Liver (tissue), 9 donors: ENCODE data around the gene ABHD3. TPM values are rescaled to one million over a fixed set of nuclear protein-coding genes. Genes with fewer than 3 reads are reported as not detected.
"Not testable (repeated sequence)": the region's sequence is repeated elsewhere in the genome, so short reads cannot be mapped to it uniquely, and the experiment has no call there.

Experiments used
- DNase-seq: peaks from one replicate; pipeline ENCODE4 v3.0.0-alpha.2; 2017; ENCODE audit warnings: low spot score
- H3K27ac ChIP-seq, 2 donors: one replicate each; pipeline ENCODE4 v1.7.0; 2013; ENCODE audit warnings: inconsistent platforms in 2 of 2, low read length in 2 of 2, control low read depth in 1 of 2, low read depth in 1 of 2, mild to moderate bottlenecking in 1 of 2
- H3K27me3 ChIP-seq, 4 donors: one replicate each; pipeline versions ENCODE4 v1.6.1 to v1.7.0; 2013; ENCODE audit warnings: low read length in 3 of 4, inconsistent platforms in 1 of 4, mild to moderate bottlenecking in 1 of 4, moderate library complexity in 1 of 4; ENCODE audit not compliant: control insufficient read depth in 4 of 4, insufficient read depth in 4 of 4
- H3K36me3 ChIP-seq, 4 donors: one replicate each; pipeline versions ENCODE4 v1.6.1 to v1.7.0; 2013; ENCODE audit warnings: low read length in 3 of 4, mild to moderate bottlenecking in 3 of 4, low read depth in 1 of 4, moderate library complexity in 1 of 4; ENCODE audit not compliant: control insufficient read depth in 4 of 4, insufficient read depth in 3 of 4
- H3K4me1 ChIP-seq, 4 donors: one replicate each; pipeline versions ENCODE4 v1.6.1 to v1.7.0; 2013; ENCODE audit warnings: low read length in 3 of 4, mild to moderate bottlenecking in 3 of 4, moderate library complexity in 1 of 4; ENCODE audit not compliant: control insufficient read depth in 4 of 4, insufficient read depth in 4 of 4
- H3K4me3 ChIP-seq, 3 donors: one replicate each; pipeline versions ENCODE4 v1.6.1 to v1.7.0; 2013; ENCODE audit warnings: low read length in 3 of 3, control low read depth in 1 of 3, low read depth in 1 of 3, mild to moderate bottlenecking in 1 of 3
- H3K9ac ChIP-seq, 2 donors: one replicate each; pipeline ENCODE4 v1.7.0; 2013; ENCODE audit warnings: low read length in 2 of 2, mild to moderate bottlenecking in 2 of 2, moderate library complexity in 2 of 2, control low read depth in 1 of 2, low read depth in 1 of 2
- H3K9me3 ChIP-seq, 4 donors: one replicate each; pipeline versions ENCODE4 v1.6.1 to v1.7.0; 2013; ENCODE audit warnings: low read length in 3 of 4; ENCODE audit not compliant: control insufficient read depth in 4 of 4
- EGR1 ChIP-seq, 2 donors: IDR thresholded peaks; 2 replicates each; pipeline ENCODE4 v1.6.1; 2016 to 2018; ENCODE audit warnings: antibody characterized with exemption in 2 of 2, low read depth in 2 of 2
- FOXA1 ChIP-seq: IDR thresholded peaks from 2 replicates; pipeline ENCODE4 v1.6.1; 2016; ENCODE audit warnings: antibody characterized with exemption
- FOXA2 ChIP-seq: IDR thresholded peaks from 2 replicates; pipeline ENCODE4 v1.6.1; 2016; ENCODE audit warnings: antibody characterized with exemption
- HNF4A ChIP-seq, 2 donors: conservative IDR thresholded peaks; 2 replicates each; pipeline ENCODE4 v1.6.1; 2016; ENCODE audit warnings: antibody characterized with exemption in 2 of 2, mild to moderate bottlenecking in 2 of 2
- HNF4G ChIP-seq: IDR thresholded peaks from 2 replicates; pipeline ENCODE4 v1.6.1; 2016; ENCODE audit warnings: antibody characterized with exemption
- NR2F2 ChIP-seq: IDR thresholded peaks from 2 replicates; pipeline ENCODE4 v1.6.1; 2016; ENCODE audit warnings: antibody characterized with exemption
- RAD21 ChIP-seq, 2 donors: IDR thresholded peaks; 2 replicates each; pipeline ENCODE4 v1.6.1; 2016; ENCODE audit warnings: antibody characterized with exemption in 2 of 2, mild to moderate bottlenecking in 2 of 2
- SP1 ChIP-seq: IDR thresholded peaks from 2 replicates; pipeline ENCODE4 v1.6.1; 2018; ENCODE audit warnings: antibody characterized with exemption, mild to moderate bottlenecking
- TAF1 ChIP-seq: conservative IDR thresholded peaks from 2 replicates; pipeline ENCODE4 v1.6.1; 2016; ENCODE audit warnings: antibody characterized with exemption, mild to moderate bottlenecking
- YY1 ChIP-seq: IDR thresholded peaks from 2 replicates; pipeline ENCODE4 v1.6.1; 2016; ENCODE audit warnings: antibody characterized with exemption, mild to moderate bottlenecking
- WGBS: extraction: QIAGEN DNeasy Blood & Tissue Kit; methylation state at CpG from one replicate; pipeline ENCODE4 v1.1.7; 2013; 5-methylcytosine and 5-hydroxymethylcytosine counted together
- polyA plus RNA-seq, 2 donors: library from polyadenylated mRNA; stranded (reverse) in 1 of 2; unstranded in 1 of 2; fragments of 200-250 nt in 1 of 2; fragments of >200 nt in 1 of 2; fragmentation: Nextera tagmentation in 1 of 2; extraction: Ambion mirVana in 1 of 2; gene quantifications; one replicate each; pipeline versions ENCODE4 v1.2.1 to v1.2.3, GENCODE V29; 2013 to 2015
- total RNA-seq, 2 donors: library from RNA; depleted of rRNA; stranded (reverse); fragments of >200 nt; gene quantifications; one replicate each; pipeline ENCODE4 v1.2.3, GENCODE V29; 2014
- TF ChIP-seq, protein P1 (sequence below): IDR thresholded peaks from 2 replicates; pipeline ENCODE4 v1.6.1; 2016; ENCODE audit warnings: antibody characterized with exemption
- TF ChIP-seq, protein P2 (sequence below): IDR thresholded peaks from 2 replicates; pipeline ENCODE4 v1.6.1; 2016; ENCODE audit warnings: antibody characterized with exemption
- TF ChIP-seq, protein P3 (sequence below): IDR thresholded peaks from 2 replicates; pipeline ENCODE4 v1.6.1; 2016; ENCODE audit warnings: antibody characterized with exemption, mild to moderate bottlenecking
- TF ChIP-seq, protein P4 (sequence below): IDR thresholded peaks from 2 replicates; pipeline ENCODE4 v1.6.1; 2016; ENCODE audit warnings: antibody characterized with exemption
- TF ChIP-seq, protein P5 (sequence below): fragments of 150-350 bp; IDR thresholded peaks from 2 replicates; pipeline ENCODE4 v1.5.1; 2017; ENCODE audit warnings: improper control_type of control experiment, low read depth, low read length; ENCODE audit not compliant: missing input control
- donor health status: healthy.
- donor health status: healthy.
- donor health status: healthy.
- donor health status: healthy.
- donor health status: healthy.

The ABHD3 gene
- total and polyA plus RNA-seq, 4 donors: 20.0 to 48.9 (median 33.2) TPM

DNA sequence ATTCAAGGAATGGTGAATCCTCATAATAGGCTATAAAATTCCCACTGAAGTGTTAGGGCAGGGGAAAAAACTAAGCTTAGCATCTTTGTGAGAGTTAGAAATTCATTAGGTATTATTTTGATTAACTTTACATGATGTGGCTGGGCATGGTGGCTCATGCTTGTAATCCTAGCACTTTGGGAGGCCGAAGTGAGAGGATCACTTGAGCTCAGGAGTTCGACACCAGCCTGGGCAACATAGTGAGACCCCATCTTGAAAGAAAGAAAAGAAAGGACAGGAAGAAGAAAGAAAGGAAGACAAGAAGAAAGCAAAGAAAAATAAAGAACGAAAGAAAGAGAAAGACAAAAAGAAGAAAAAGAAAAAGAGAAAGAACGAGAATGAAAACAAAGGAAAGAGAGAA is 52.5 kb downstream of the ABHD3 start:
- Histone ChIP-seq H3K27ac (no peak overlapping the region), H3K9ac (no peak overlapping the region), H3K27me3 (no peaks in the 10 kb centered on the region), H3K4me3 (no peak overlapping the region), H3K9me3 (no peaks in the 10 kb centered on the region), H3K36me3 (peaks cover 2 to 13% (median 6%) of the 10 kb centered on the region in 4 donors), H3K4me1 (no peaks in the 10 kb centered on the region)
- 97% methylated on average over 4 of the region's 4 CpGs for WGBS
- TF ChIP-seq FOXA1: no peak
- no peak for TF ChIP-seq SP1
- TF ChIP-seq, protein P1, sequence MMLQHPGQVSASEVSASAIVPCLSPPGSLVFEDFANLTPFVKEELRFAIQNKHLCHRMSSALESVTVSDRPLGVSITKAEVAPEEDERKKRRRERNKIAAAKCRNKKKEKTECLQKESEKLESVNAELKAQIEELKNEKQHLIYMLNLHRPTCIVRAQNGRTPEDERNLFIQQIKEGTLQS: no peak
- TF ChIP-seq, protein P2, sequence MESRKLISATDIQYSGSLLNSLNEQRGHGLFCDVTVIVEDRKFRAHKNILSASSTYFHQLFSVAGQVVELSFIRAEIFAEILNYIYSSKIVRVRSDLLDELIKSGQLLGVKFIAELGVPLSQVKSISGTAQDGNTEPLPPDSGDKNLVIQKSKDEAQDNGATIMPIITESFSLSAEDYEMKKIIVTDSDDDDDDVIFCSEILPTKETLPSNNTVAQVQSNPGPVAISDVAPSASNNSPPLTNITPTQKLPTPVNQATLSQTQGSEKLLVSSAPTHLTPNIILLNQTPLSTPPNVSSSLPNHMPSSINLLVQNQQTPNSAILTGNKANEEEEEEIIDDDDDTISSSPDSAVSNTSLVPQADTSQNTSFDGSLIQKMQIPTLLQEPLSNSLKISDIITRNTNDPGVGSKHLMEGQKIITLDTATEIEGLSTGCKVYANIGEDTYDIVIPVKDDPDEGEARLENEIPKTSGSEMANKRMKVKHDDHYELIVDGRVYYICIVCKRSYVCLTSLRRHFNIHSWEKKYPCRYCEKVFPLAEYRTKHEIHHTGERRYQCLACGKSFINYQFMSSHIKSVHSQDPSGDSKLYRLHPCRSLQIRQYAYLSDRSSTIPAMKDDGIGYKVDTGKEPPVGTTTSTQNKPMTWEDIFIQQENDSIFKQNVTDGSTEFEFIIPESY: no peak
- no peak for TF ChIP-seq EGR1 (IDR thresholded peaks at IDR 0.05; ENCODE audit: low read depth in 2 of 2)
- TF ChIP-seq HNF4A (conservative IDR thresholded peaks at IDR 0.05): no peak
- no peak for TF ChIP-seq TAF1
- TF ChIP-seq NR2F2: no peak
- TF ChIP-seq HNF4G: no peak
- TF ChIP-seq YY1: no peak
- no peak for TF ChIP-seq FOXA2
- TF ChIP-seq, protein P3, sequence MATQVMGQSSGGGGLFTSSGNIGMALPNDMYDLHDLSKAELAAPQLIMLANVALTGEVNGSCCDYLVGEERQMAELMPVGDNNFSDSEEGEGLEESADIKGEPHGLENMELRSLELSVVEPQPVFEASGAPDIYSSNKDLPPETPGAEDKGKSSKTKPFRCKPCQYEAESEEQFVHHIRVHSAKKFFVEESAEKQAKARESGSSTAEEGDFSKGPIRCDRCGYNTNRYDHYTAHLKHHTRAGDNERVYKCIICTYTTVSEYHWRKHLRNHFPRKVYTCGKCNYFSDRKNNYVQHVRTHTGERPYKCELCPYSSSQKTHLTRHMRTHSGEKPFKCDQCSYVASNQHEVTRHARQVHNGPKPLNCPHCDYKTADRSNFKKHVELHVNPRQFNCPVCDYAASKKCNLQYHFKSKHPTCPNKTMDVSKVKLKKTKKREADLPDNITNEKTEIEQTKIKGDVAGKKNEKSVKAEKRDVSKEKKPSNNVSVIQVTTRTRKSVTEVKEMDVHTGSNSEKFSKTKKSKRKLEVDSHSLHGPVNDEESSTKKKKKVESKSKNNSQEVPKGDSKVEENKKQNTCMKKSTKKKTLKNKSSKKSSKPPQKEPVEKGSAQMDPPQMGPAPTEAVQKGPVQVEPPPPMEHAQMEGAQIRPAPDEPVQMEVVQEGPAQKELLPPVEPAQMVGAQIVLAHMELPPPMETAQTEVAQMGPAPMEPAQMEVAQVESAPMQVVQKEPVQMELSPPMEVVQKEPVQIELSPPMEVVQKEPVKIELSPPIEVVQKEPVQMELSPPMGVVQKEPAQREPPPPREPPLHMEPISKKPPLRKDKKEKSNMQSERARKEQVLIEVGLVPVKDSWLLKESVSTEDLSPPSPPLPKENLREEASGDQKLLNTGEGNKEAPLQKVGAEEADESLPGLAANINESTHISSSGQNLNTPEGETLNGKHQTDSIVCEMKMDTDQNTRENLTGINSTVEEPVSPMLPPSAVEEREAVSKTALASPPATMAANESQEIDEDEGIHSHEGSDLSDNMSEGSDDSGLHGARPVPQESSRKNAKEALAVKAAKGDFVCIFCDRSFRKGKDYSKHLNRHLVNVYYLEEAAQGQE: no peak
- TF ChIP-seq, protein P4, sequence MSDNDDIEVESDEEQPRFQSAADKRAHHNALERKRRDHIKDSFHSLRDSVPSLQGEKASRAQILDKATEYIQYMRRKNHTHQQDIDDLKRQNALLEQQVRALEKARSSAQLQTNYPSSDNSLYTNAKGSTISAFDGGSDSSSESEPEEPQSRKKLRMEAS: no peak
- no peak for DNase-seq

DNA sequence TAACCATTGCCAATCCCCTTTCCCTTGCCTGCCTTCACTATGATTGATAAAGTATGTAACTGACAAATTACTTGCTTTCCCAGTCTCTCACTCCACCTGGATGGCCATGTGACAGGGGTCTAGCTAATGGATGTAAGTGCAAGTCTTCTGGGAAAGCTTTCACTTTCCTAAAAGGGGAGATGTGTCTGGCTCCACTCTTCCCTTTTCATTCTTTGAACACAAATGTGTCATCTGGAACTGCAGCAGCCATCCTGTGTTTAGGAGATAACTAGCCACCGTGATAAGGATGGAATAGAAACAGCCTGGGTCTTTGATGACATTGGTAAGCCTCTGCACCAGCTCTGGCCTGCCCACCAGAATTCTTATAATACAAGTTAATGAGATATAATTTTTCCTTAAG is 54.3 kb downstream of the ABHD3 start:
- H3K27ac ChIP-seq: no peak overlapping the region
- no peak for DNase-seq
- H3K9me3 ChIP-seq: no peaks in the 10 kb centered on the region
- no peak overlapping the region for H3K4me3 ChIP-seq
- TF ChIP-seq TAF1 (no peak), RAD21 (IDR thresholded peaks at IDR 0.05) (no peak), FOXA1 (no peak), NR2F2 (no peak)
- TF ChIP-seq, protein P4: no peak
- TF ChIP-seq, protein P1: no peak
- TF ChIP-seq, protein P2: no peak
- TF ChIP-seq, protein P5, sequence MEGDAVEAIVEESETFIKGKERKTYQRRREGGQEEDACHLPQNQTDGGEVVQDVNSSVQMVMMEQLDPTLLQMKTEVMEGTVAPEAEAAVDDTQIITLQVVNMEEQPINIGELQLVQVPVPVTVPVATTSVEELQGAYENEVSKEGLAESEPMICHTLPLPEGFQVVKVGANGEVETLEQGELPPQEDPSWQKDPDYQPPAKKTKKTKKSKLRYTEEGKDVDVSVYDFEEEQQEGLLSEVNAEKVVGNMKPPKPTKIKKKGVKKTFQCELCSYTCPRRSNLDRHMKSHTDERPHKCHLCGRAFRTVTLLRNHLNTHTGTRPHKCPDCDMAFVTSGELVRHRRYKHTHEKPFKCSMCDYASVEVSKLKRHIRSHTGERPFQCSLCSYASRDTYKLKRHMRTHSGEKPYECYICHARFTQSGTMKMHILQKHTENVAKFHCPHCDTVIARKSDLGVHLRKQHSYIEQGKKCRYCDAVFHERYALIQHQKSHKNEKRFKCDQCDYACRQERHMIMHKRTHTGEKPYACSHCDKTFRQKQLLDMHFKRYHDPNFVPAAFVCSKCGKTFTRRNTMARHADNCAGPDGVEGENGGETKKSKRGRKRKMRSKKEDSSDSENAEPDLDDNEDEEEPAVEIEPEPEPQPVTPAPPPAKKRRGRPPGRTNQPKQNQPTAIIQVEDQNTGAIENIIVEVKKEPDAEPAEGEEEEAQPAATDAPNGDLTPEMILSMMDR: no peak
- H3K36me3 ChIP-seq: peaks cover 0 to 6% (median 4%) of the 10 kb centered on the region in 4 donors
- H3K9ac ChIP-seq: no peak overlapping the region
- H3K27me3 ChIP-seq: no peaks in the 10 kb centered on the region
- H3K4me1 ChIP-seq: no peaks in the 10 kb centered on the region
- WGBS: 80% methylated on average over 1 of the region's 1 CpG

DNA sequence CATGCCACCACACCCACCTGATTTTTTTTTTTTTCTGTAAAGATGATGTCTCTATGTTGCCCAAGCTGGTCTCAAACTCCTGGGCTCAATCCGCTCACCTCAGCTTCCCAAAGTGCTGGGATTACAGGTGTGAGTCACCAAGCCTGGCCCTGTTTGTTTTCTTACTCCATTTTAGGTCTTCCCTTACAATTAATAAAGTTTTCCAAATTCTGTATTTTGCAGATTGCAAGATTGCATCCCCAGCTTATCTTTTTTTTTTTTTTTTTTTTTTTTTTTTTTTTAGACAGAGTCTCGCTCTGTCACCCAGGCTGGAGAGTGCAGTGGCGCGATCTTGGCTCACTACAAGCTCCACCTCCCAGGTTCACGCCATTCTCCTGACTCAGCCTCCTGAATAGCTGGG is 64.2 kb downstream of the ABHD3 start:
- peaks cover 5 to 19% (median 12%) of the 10 kb centered on the region in 4 donors for H3K4me1 ChIP-seq
- not testable (repeated sequence) for H3K4me3 ChIP-seq, H3K36me3 ChIP-seq, H3K9ac ChIP-seq, H3K27ac ChIP-seq, H3K9me3 ChIP-seq, H3K27me3 ChIP-seq, DNase-seq
- 97% methylated on average over 5 of the region's 5 CpGs for WGBS
